ENCODE data around the gene AXDND1. TPM values are rescaled to one million over a fixed set of nuclear protein-coding genes. Genes with fewer than 3 reads are reported as not detected.
"Not testable (repeated sequence)": the region's sequence is repeated elsewhere in the genome, so short reads cannot be mapped to it uniquely, and the experiment has no call there.

Gene AXDND1
- total RNA-seq, 4 donors from 2014 or later: 0.19 TPM; not detected in 3

DNA sequence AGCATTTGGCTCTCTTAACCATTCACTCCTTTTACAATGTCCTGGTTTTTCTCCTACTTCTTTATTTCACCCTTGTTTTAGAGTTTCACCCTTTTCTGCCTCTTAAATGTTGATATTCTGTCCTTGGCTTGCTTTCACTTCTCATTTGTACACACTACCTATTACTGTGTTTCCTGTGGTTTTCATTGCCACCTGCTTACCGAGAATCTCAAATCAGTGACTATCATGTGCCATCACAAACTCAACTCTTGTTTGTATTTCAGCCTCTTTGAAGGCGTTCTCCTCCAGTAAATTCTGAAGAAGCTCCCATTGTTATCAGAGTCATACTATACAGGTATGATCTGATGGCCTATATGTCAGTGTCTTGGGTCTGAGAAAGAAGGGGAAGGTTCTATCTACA, 144.3 kb downstream of the AXDND1 start:
- intact Hi-C loops (cut with DNase I): no loop called here
- 29 to 47% methylated on average over 2 of the region's 2 CpGs for WGBS, 2 donors
- no peak overlapping the region for H3K4me3 ChIP-seq
- no peaks in the 10 kb centered on the region for H3K27me3 ChIP-seq
- H3K27ac ChIP-seq: no peak overlapping the region
- no peak for DNase-seq
- no peaks in the 10 kb centered on the region for H3K36me3 ChIP-seq
- H3K9me3 ChIP-seq: no peaks in the 10 kb centered on the region
- no peaks in the 10 kb centered on the region for H3K4me1 ChIP-seq
- no peak for TF ChIP-seq POLR2A (IDR thresholded peaks at IDR 0.05)
- TF ChIP-seq, protein P1, sequence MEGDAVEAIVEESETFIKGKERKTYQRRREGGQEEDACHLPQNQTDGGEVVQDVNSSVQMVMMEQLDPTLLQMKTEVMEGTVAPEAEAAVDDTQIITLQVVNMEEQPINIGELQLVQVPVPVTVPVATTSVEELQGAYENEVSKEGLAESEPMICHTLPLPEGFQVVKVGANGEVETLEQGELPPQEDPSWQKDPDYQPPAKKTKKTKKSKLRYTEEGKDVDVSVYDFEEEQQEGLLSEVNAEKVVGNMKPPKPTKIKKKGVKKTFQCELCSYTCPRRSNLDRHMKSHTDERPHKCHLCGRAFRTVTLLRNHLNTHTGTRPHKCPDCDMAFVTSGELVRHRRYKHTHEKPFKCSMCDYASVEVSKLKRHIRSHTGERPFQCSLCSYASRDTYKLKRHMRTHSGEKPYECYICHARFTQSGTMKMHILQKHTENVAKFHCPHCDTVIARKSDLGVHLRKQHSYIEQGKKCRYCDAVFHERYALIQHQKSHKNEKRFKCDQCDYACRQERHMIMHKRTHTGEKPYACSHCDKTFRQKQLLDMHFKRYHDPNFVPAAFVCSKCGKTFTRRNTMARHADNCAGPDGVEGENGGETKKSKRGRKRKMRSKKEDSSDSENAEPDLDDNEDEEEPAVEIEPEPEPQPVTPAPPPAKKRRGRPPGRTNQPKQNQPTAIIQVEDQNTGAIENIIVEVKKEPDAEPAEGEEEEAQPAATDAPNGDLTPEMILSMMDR (IDR thresholded peaks at IDR 0.05): no peak

DNA sequence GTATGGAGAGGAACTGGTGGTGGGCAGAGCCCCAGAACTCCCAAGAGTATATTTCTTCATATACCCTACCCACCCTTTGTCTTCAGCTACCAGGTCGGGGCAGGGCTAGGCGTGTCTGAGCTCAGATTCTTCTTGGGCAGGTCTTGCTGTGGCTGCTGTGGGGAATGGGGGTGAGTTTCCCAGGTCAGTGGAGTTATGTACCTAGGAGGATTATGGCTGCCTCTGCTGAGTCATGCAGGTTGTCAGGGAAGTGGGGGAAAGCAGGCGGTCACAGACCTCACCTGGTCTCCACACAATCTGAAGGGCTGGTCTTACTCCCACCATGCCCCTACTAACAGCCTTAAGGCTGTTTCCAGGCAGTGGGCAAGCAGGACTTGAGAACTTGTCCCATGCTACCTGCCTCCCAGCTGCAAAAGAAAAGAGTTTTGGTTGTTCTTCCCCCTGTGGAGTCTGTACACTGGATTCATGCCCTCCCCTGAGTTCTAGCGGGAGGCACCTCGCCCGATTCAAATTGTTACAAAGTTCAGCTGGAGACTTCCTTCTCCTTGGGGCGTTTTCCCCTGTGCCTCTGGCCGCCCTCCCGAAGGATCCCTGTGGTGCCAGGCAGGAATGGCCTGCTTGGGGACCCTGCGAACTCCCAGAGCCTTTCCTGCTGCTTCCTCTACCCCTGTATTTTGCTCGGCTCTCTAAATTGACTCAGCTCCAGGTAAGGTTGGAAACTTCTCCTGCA, 151.4 kb downstream of the AXDND1 start:
- intact Hi-C loops (cut with DNase I): no loop called here
- no peaks in the 10 kb centered on the region for H3K36me3 ChIP-seq

DNA sequence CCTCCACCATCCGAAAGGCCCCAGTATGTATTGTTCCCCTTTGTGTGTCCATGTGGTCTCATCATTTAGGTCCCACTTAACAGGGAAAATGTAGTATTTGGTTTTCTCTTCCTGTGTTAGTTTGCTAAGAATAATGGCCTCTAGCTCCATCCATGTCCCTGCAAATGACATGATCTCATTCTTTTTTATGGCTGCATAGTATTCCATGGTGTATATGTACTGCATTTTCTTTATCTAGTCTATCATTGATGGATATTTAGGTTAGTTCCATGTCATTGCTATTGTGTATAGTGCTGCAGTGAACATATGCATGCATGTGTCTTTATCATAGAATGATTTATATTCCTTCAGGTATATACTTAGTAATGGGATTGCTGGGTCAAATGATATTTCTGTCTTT, 152.8 kb downstream of the AXDND1 start:
- H3K27ac ChIP-seq; H3K36me3 ChIP-seq; H3K9me3 ChIP-seq; H3K4me1 ChIP-seq; DNase-seq; H3K27me3 ChIP-seq; H3K4me3 ChIP-seq; intact Hi-C loops (cut with DNase I): not testable (repeated sequence)
- 75 to 95% methylated on average over 1 of the region's 1 CpG for WGBS, 2 donors

More for the DNA sequence above, 151.4 kb downstream of the AXDND1 start:
- Histone ChIP-seq H3K4me1 (no peaks in the 10 kb centered on the region), H3K4me3 (no peak overlapping the region), H3K27ac (no peak overlapping the region), H3K27me3 (no peaks in the 10 kb centered on the region), H3K9me3 (no peaks in the 10 kb centered on the region)
- WGBS, 2 donors: 45 to 54% methylated on average over 8 to 10 of the region's 11 CpGs
- TF ChIP-seq, protein P1 (IDR thresholded peaks at IDR 0.05): no peak
- no peak for TF ChIP-seq POLR2A (IDR thresholded peaks at IDR 0.05)
- DNase-seq: no peak

DNA sequence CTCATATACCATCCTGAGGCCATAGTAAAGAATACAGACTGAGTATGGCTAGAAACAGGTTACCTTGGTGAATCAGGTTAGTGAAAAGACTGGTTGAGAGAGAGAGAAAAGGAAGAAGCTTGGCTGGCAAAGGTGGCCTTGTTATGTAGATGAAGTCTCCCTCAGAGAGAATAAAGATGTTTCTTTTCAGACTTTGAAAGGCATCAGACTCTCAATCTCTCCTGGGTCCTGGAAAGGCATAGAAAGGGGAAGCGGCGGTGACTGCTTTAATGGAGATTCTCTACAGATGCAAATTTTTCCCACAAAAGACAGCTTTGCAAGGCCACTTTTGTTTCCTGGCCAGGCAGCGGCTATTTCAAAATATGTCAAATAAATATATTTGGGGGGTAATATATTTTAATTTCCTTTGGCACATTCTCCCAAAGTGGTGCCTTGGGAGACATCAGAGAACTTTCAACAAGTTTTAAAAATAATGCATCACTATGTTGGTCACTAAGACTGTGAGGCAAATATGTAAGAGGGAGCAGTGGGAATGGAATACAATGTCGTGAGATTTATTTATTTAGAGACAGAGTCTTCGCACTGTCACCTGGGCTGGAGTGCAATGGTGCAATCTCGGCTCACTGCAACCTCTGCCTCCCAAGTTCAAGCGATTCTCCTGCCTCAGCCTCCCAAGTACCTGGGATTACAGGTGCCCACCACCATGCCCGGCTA, 163.9 kb downstream of the AXDND1 start:
- H3K9me3 ChIP-seq: no peaks in the 10 kb centered on the region
- no peak for TF ChIP-seq POLR2A (IDR thresholded peaks at IDR 0.05)
- TF ChIP-seq, protein P1 (IDR thresholded peaks at IDR 0.05): no peak
- intact Hi-C loops (cut with DNase I): no loop called here
- H3K27ac ChIP-seq: no peak overlapping the region
- WGBS, 2 donors: 78 to 83% methylated on average over 8 of the region's 8 CpGs
- no peaks in the 10 kb centered on the region for H3K4me1 ChIP-seq
- no peak overlapping the region for H3K4me3 ChIP-seq
- DNase-seq: no peak
- H3K27me3 ChIP-seq: no peaks in the 10 kb centered on the region
- H3K36me3 ChIP-seq: no peaks in the 10 kb centered on the region

DNA sequence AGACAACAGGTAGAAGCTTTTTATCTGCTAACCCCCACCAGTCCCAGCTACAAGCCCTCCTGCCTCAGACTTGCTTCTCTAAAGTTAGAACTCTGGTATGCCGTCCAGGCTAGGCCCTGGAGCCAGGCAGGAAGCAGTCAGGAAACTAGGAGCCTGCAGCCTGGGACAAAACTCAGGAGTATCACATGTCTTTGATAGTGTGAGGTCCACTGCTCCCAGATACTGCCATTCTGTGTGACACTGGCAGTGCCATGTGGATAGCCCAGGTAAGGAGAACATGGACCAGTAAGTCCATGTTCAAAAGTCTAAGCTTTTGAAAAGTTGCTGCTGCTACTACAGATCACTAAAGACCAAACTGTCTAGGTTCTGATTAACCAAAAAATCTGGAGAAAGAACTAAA, 164.6 kb downstream of the AXDND1 start:
- no peak overlapping the region for H3K27ac ChIP-seq
- no peaks in the 10 kb centered on the region for H3K36me3 ChIP-seq
- DNase-seq: no peak
- H3K27me3 ChIP-seq: no peaks in the 10 kb centered on the region
- TF ChIP-seq, protein P1 (IDR thresholded peaks at IDR 0.05): no peak
- TF ChIP-seq POLR2A (IDR thresholded peaks at IDR 0.05): no peak
- no peaks in the 10 kb centered on the region for H3K4me1 ChIP-seq
- no CpG with 5 or more reads among the region's 1 CpG for WGBS, 2 donors
- H3K4me3 ChIP-seq: no peak overlapping the region
- H3K9me3 ChIP-seq: no peaks in the 10 kb centered on the region
- intact Hi-C loops (cut with DNase I): no loop called here
